NCI-H510A treated with DMSO at 0.1 percent for 48 hours (cell line): ENCODE measurements around the gene OSBP2.

ENCODE experiments used
- DNase-seq: peaks from one replicate; lab custom pipeline; 2025; lab: John Stamatoyannopoulos, UW

Gene OSBP2

GRCh38 chr22:30868663-30869385, 174.2 kb downstream of the OSBP2 start:
- peak; percentile 10 for DNase-seq

- DNase-seq: no peak
These were observed 175.2 kb downstream of the OSBP2 start for GRCh38 chr22:30869667-30870395.

- no peak for DNase-seq
These were observed 176.0 kb downstream of the OSBP2 start for GRCh38 chr22:30870451-30871345.

- no peak for DNase-seq
These were observed 177.0 kb downstream of the OSBP2 start for GRCh38 chr22:30871391-30872284.

DNA sequence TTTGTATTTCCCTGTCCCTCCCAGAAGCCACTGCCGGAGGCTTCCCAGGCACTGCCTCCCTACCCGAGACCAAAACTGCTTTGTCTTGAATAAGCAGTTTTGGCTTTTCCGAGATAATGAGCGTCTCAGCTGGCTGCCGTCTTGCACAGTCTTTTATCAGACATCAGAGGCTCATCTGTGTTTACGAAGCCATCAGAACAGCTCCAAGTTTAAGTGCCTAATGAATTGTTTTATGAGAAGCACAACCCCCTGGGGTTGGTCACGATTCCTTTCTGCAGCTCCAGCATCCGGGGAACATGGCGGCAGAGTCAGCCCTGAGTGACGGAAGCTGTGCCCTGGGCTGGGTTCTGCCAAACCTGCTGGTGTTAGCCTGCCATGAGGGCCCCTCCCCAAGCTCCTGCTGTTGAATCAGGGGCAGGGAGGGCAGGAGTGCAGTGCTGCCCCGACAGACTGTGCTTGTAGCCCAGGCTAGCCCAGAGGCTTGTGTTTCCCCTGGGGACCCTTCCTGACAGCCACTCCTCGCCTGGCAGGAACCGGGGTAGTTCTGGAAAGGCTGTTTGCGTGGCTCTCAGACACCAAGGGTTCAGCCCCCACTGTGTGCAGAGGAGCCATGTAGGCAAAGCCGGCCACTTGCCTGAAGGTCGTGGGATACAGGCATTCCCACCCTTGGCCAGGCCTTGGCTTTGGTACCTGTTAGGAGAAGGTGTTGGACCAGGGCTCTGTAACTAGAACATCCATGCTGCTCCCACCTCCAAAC, 177.8 kb downstream of the OSBP2 start:
- DNase-seq: no peak

- DNase-seq: no peak
These were observed 178.5 kb downstream of the OSBP2 start for GRCh38 chr22:30873086-30873650.

- DNase-seq: no peak
These were observed 179.0 kb downstream of the OSBP2 start for GRCh38 chr22:30873661-30874060.

DNA sequence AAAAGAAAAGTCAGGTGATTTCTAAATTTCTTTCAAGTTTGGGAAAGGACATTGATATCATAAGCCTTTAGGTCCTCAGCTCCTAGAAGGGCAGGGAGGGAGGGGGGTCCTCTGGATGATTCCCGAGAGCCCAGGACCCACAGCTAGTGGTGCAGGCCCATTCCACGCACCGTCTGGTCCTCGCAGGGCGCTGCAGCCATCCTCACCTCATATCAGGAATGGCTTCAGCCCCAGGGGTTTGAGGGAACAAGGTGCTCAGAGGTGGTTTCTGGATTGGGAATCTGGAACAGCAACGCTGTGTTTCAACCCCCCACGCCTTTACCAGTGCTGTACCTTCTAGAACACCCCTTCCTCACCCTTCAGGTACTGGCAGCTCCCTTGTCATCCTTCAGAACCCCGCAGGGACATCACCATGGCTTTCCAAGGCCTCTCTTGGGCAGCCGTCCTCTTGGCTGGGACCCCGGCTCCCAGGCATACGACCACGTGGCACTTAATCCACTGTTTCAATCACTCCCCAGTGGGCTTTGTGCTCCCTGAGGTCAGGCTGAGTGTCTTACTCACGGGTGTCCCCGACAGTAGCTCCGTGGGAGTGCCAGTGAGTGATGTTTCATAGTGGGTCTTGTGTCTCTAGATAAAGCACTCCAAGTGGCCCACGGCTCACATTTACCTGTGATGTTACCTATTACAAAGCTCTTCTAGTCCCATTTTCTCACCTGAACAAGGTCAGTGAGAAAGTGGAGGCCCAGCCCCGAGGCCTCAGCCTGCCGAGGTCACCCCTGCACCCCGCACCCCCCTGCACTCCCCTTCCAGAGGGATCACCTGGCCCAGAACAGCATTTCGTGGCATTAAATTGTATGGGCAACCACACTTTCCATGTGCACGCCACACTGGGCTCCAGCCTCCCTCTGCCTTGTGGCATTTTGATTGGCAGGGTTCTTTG, 180.0 kb downstream of the OSBP2 start:
- DNase-seq: no peak

DNA sequence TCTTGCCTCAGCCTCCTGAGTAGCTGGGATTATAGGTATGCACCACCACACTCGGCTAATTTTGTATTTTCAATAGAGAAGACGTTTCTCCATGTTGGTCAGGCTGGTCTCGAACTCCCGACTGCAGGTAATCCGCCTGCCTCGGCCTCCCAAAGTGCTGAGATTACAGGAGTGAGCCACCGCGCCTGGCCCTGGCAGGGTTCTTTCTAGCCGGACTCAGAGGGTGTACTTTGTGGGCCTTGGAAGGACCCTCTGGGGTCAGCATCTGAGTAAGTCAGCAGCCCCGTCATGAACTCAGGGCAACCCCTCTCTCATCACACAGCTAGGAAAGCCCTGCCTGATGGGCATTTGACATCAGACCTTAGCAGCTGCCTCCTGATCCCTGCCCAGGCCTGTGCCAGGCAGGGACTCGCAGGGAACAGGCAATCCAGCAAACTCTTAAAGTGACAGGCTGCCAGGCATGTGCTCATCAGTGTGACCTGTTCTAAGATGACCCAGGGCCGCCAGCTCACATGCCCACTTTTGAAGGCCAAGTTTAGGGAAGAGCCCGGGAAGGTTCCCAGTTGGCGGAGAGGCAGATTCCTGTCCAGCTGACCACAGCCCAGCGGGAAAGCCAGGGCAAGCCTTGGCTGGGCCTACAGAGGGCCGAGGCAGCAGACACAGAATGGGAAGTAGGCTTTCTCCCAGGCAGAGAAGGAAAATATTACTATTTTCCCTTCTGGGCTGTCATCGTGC, 181.0 kb downstream of the OSBP2 start:
- no peak for DNase-seq

- no peak for DNase-seq
These were observed 181.6 kb downstream of the OSBP2 start for GRCh38 chr22:30876221-30876751.

DNA sequence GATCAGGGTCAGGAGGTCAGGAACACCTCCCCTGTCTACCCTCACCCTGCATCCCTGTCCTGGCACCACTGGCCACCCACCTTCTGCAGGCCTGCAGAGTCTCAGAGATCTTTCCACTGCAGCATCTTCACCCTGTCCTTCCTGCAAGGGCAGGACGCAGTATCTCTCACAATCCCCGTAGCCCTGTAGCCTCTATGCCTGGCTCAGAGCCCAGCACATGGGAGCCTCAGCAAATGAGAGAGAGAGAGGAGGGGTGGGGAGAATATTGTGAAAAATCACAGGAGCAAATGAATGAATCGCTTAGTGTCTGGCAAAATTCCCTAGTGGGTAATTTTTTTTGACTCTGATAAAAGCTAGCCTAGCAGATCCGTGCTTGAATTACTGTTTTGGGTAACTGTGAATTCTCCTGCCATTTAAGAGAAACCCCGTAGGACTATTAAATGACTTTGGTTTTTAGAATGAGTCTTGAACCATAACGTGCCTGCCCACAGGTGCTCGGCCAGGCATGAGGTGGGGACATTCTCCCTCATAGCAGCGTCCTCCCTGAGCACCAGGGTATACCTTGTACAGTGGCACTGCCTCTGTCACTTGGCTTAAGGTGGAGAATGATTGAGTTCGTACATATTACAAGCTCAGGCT, 182.4 kb downstream of the OSBP2 start:
- DNase-seq: no peak

- DNase-seq: no peak
These were observed 183.2 kb downstream of the OSBP2 start for GRCh38 chr22:30877662-30878515.

DNA sequence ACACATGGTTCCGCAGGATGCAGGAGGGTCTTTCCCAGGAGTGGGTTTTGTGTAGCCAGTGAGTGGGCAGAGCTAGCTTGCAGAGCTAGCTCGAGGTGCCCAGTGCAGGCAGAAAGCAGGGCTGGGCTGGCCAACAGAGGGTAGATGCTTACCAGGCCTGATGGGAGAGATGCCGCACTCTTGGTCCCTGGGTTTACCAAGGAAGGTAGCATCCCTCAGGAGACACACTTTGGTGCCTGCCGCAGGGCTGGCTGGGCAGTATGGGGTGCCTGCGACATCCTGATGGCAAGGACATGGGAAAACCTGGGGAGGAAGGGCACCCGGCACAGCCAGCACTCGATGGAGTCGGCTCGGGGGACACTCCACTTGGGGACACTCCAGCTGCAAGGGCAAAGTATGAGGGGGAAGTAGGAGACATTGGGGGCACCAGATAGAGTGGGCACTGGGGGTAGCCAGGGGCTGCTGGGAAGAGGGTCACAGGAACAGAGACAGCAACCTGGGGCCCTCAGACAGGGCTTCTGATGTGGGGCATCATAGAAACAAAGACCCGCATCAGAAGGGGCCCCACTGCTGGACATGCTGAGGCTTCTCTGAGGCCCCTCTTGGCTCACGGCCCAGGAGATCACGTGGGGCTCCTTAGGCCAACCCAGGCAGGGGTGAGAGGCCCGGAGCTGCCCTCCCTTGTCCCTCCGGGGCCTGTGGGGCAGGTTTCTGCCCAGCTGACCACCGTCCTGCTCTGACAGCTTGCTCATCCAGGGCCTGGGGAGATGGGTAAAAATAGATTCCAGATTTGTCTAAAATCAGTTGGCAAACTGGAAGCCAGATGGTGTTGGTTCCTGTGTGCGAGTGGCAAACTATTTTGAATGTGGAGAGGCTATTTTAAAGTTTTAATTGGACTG, 184.1 kb downstream of the OSBP2 start:
- no peak for DNase-seq

DNA sequence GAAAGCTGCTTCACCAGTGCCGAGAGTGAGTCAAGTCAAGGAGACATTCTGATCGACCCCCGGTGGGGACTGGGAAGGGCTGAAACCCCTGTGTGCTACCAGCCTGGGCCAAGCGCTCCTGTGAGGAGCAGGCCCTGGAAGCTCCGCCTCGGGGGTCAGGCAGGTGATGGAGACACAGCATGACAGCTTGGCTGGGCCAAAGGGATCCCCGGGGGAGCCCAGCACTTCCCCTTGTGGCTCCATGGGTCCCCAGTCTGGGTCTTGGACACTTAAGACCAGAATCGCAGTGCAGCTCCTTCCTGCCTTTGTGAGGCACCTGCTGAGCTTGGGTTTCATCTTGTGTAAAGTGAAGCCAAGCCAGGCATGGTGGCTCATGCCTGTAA, 184.7 kb downstream of the OSBP2 start:
- DNase-seq: no peak

- DNase-seq: no peak
These were observed 185.5 kb downstream of the OSBP2 start for GRCh38 chr22:30880181-30880601.

DNA sequence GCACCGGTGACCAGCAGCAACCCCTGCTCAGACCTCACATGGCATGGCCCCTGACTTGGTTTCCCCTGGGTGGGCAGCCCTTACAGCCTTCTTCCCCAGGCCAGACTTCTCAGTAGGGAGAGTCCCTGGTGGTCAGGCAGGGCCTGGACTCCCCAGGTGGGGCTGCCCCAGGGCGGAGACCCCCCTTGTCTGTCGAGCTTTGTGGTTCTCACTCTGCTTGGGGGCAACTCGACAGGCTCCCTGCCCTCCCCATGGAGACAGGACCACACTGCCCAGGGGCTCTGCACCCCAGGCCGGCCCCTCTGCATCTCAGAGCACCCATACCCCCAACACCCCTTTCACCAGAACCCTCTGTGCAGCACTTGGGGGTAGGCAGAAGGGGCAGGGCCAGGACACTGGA, 186.2 kb downstream of the OSBP2 start:
- no peak for DNase-seq
